ENCODE measurements around the gene SOBP. TPM values are rescaled to one million over a fixed set of nuclear protein-coding genes. Genes with fewer than 3 reads are reported as not detected.
"Not testable (repeated sequence)": the region's sequence is repeated elsewhere in the genome, so short reads cannot be mapped to it uniquely, and the experiment has no call there.

The SOBP gene
- polyA plus RNA-seq, 4 donors: 1.1 to 1.6 (median 1.1) TPM; not detected in 1

- Histone ChIP-seq H3K4me1 (ENCODE audit: control insufficient read depth in 3 of 3, insufficient read depth in 2 of 3, low read depth in 1 of 3, low read length in 2 of 3) (no peaks in the 10 kb centered on the region), H3K9me3 (ENCODE audit: control insufficient read depth in 2 of 2, insufficient read depth in 1 of 2, low read depth in 1 of 2, low read length in 1 of 2) (peaks cover 1 to 31% of the 10 kb centered on the region in 2 donors), H3K36me3 (ENCODE audit: control insufficient read depth in 3 of 3, insufficient read depth in 2 of 3, low read depth in 1 of 3, low read length in 3 of 3) (peaks cover 0 to 7% (median 0%) of the 10 kb centered on the region in 3 donors), H3K27ac (ENCODE audit: low read depth in 1 of 3, low read length in 2 of 3) (no peak overlapping the region), H3K27me3 (ENCODE audit: control insufficient read depth in 3 of 3, insufficient read depth in 3 of 3, low read length in 3 of 3) (no peaks in the 10 kb centered on the region), H3K4me3 (ENCODE audit: low read depth in 1 of 3, low read length in 3 of 3) (no peak overlapping the region)
- DNase-seq: no peak
- WGBS, 3 donors: 67 to 87% (median 68%) methylated on average over 1 of the region's 1 CpG
- FAIRE-seq: no peak
Observed at GRCh38 chr6:107448776-107449175, 41.1 kb upstream of the SOBP start.

- no peak for FAIRE-seq
- Histone ChIP-seq H3K4me3 (ENCODE audit: low read depth in 1 of 3, low read length in 3 of 3) (peak overlapping the region; percentile 58 to 93 (median 68)), H3K27me3 (ENCODE audit: control insufficient read depth in 3 of 3, insufficient read depth in 3 of 3, low read length in 3 of 3) (peaks cover 0 to 5% (median 0%) of the 10 kb centered on the region in 3 donors), H3K4me1 (ENCODE audit: control insufficient read depth in 3 of 3, insufficient read depth in 2 of 3, low read depth in 1 of 3, low read length in 2 of 3) (no peaks in the 10 kb centered on the region), H3K9me3 (ENCODE audit: control insufficient read depth in 2 of 2, insufficient read depth in 1 of 2, low read depth in 1 of 2, low read length in 1 of 2) (no peaks in the 10 kb centered on the region), H3K36me3 (ENCODE audit: control insufficient read depth in 3 of 3, insufficient read depth in 2 of 3, low read depth in 1 of 3, low read length in 3 of 3) (peaks cover 0 to 5% (median 0%) of the 10 kb centered on the region in 3 donors), H3K27ac (ENCODE audit: low read depth in 1 of 3, low read length in 2 of 3) (peak overlapping the region; percentile 74 to 89 (median 87))
- WGBS, 3 donors: 0 to 1% (median 1%) methylated on average over 29 of the region's 29 CpGs
- DNase-seq: peak; percentile 19 to 69
Observed at GRCh38 chr6:107458672-107459282, 31.1 kb upstream of the SOBP start.

- no peaks in the 10 kb centered on the region for H3K4me1 ChIP-seq (ENCODE audit: control insufficient read depth in 3 of 3, insufficient read depth in 2 of 3, low read depth in 1 of 3, low read length in 2 of 3)
- peak within 1 kb of the TSS; percentile 84 to 98 (median 89) for H3K27ac ChIP-seq (ENCODE audit: low read depth in 1 of 3, low read length in 2 of 3)
- no peak for FAIRE-seq
- DNase-seq: peak; percentile 99
- H3K27me3 ChIP-seq (ENCODE audit: control insufficient read depth in 3 of 3, insufficient read depth in 3 of 3, low read length in 3 of 3): peaks cover 0 to 5% (median 0%) of the 10 kb centered on the region in 3 donors
- 0% methylated on average over 40 to 46 of the region's 46 CpGs for WGBS, 3 donors
- H3K4me3 ChIP-seq (ENCODE audit: low read depth in 1 of 3, low read length in 3 of 3): peak within 1 kb of the TSS; percentile 58 to 93 (median 68)
- peaks cover 0 to 5% (median 0%) of the 10 kb centered on the region in 3 donors for H3K36me3 ChIP-seq (ENCODE audit: control insufficient read depth in 3 of 3, insufficient read depth in 2 of 3, low read depth in 1 of 3, low read length in 3 of 3)
- no peaks in the 10 kb centered on the region for H3K9me3 ChIP-seq (ENCODE audit: control insufficient read depth in 2 of 2, insufficient read depth in 1 of 2, low read depth in 1 of 2, low read length in 1 of 2)
Observed at GRCh38 chr6:107459283-107460082, 30.4 kb upstream of the SOBP start, which contains the start of gene PDSS2. Gene PDSS2 (minus strand): TSS chr6:107459564. CDS start chr6:107459285, 279 bp downstream.

- DNase-seq (peak in 1 of 2 donors; percentile 57), FAIRE-seq (no peak)
- Histone ChIP-seq H3K27ac (ENCODE audit: low read depth in 1 of 3, low read length in 2 of 3) (peak overlapping the region; percentile 84 to 98 (median 89)), H3K4me3 (ENCODE audit: low read depth in 1 of 3, low read length in 3 of 3) (peak overlapping the region; percentile 46 to 93 (median 68)), H3K27me3 (ENCODE audit: control insufficient read depth in 3 of 3, insufficient read depth in 3 of 3, low read length in 3 of 3) (peaks cover 0 to 5% (median 0%) of the 10 kb centered on the region in 3 donors), H3K9me3 (ENCODE audit: control insufficient read depth in 2 of 2, insufficient read depth in 1 of 2, low read depth in 1 of 2, low read length in 1 of 2) (no peaks in the 10 kb centered on the region), H3K36me3 (ENCODE audit: control insufficient read depth in 3 of 3, insufficient read depth in 2 of 3, low read depth in 1 of 3, low read length in 3 of 3) (peaks cover 0 to 5% (median 0%) of the 10 kb centered on the region in 3 donors), H3K4me1 (ENCODE audit: control insufficient read depth in 3 of 3, insufficient read depth in 2 of 3, low read depth in 1 of 3, low read length in 2 of 3) (no peaks in the 10 kb centered on the region)
- WGBS, 3 donors: 28 to 34% (median 34%) methylated on average over 22 of the region's 22 CpGs
Observed at GRCh38 chr6:107460083-107460631, 29.8 kb upstream of the SOBP start.

- peaks cover 0 to 9% (median 0%) of the 10 kb centered on the region in 3 donors for H3K27me3 ChIP-seq (ENCODE audit: control insufficient read depth in 3 of 3, insufficient read depth in 3 of 3, low read length in 3 of 3)
- 84 to 97% (median 86%) methylated on average over 1 of the region's 1 CpG for WGBS, 3 donors
- no peak for DNase-seq
- H3K4me3 ChIP-seq (ENCODE audit: low read depth in 1 of 3, low read length in 3 of 3): no peak overlapping the region
- no peaks in the 10 kb centered on the region for H3K4me1 ChIP-seq (ENCODE audit: control insufficient read depth in 3 of 3, insufficient read depth in 2 of 3, low read depth in 1 of 3, low read length in 2 of 3)
- FAIRE-seq: no peak
- no peak overlapping the region for H3K27ac ChIP-seq (ENCODE audit: low read depth in 1 of 3, low read length in 2 of 3)
- no peaks in the 10 kb centered on the region for H3K36me3 ChIP-seq (ENCODE audit: control insufficient read depth in 3 of 3, insufficient read depth in 2 of 3, low read depth in 1 of 3, low read length in 3 of 3)
- H3K9me3 ChIP-seq (ENCODE audit: control insufficient read depth in 2 of 2, insufficient read depth in 1 of 2, low read depth in 1 of 2, low read length in 1 of 2): no peaks in the 10 kb centered on the region
Observed at GRCh38 chr6:107466062-107466461, 23.9 kb upstream of the SOBP start.

- 84 to 90% (median 87%) methylated on average over 1 of the region's 1 CpG for WGBS, 3 donors
- Histone ChIP-seq H3K9me3 (ENCODE audit: control insufficient read depth in 2 of 2, insufficient read depth in 1 of 2, low read depth in 1 of 2, low read length in 1 of 2) (no peaks in the 10 kb centered on the region), H3K27me3 (ENCODE audit: control insufficient read depth in 3 of 3, insufficient read depth in 3 of 3, low read length in 3 of 3) (peaks cover 0 to 4% (median 0%) of the 10 kb centered on the region in 3 donors), H3K4me3 (ENCODE audit: low read depth in 1 of 3, low read length in 3 of 3) (no peak overlapping the region), H3K36me3 (ENCODE audit: control insufficient read depth in 3 of 3, insufficient read depth in 2 of 3, low read depth in 1 of 3, low read length in 3 of 3) (no peaks in the 10 kb centered on the region), H3K27ac (ENCODE audit: low read depth in 1 of 3, low read length in 2 of 3) (no peak overlapping the region), H3K4me1 (ENCODE audit: control insufficient read depth in 3 of 3, insufficient read depth in 2 of 3, low read depth in 1 of 3, low read length in 2 of 3) (no peaks in the 10 kb centered on the region)
- DNase-seq: no peak
- FAIRE-seq: no peak
Observed at GRCh38 chr6:107470364-107470763, 19.6 kb upstream of the SOBP start.

GRCh38 chr6:107473660-107474059 is 16.3 kb upstream of the SOBP start:
- H3K27ac ChIP-seq (ENCODE audit: low read depth in 1 of 3, low read length in 2 of 3): no peak overlapping the region
- WGBS, 3 donors: 43 to 67% (median 60%) methylated on average over 5 of the region's 5 CpGs
- DNase-seq: no peak
- H3K9me3 ChIP-seq (ENCODE audit: control insufficient read depth in 2 of 2, insufficient read depth in 1 of 2, low read depth in 1 of 2, low read length in 1 of 2): no peaks in the 10 kb centered on the region
- H3K4me1 ChIP-seq (ENCODE audit: control insufficient read depth in 3 of 3, insufficient read depth in 2 of 3, low read depth in 1 of 3, low read length in 2 of 3): no peaks in the 10 kb centered on the region
- H3K27me3 ChIP-seq (ENCODE audit: control insufficient read depth in 3 of 3, insufficient read depth in 3 of 3, low read length in 3 of 3): no peaks in the 10 kb centered on the region
- H3K4me3 ChIP-seq (ENCODE audit: low read depth in 1 of 3, low read length in 3 of 3): no peak overlapping the region
- H3K36me3 ChIP-seq (ENCODE audit: control insufficient read depth in 3 of 3, insufficient read depth in 2 of 3, low read depth in 1 of 3, low read length in 3 of 3): no peaks in the 10 kb centered on the region
- FAIRE-seq: no peak

- FAIRE-seq: not testable (repeated sequence)
Observed at GRCh38 chr6:107475360-107475759, 14.6 kb upstream of the SOBP start.

More at GRCh38 chr6:107475360-107475759, 14.6 kb upstream of the SOBP start:
- not testable (repeated sequence) for H3K9me3 ChIP-seq (ENCODE audit: control insufficient read depth in 2 of 2, insufficient read depth in 1 of 2, low read depth in 1 of 2, low read length in 1 of 2); H3K4me3 ChIP-seq (ENCODE audit: low read depth in 1 of 3, low read length in 3 of 3); DNase-seq; H3K36me3 ChIP-seq (ENCODE audit: control insufficient read depth in 3 of 3, insufficient read depth in 2 of 3, low read depth in 1 of 3, low read length in 3 of 3); H3K27me3 ChIP-seq (ENCODE audit: control insufficient read depth in 3 of 3, insufficient read depth in 3 of 3, low read length in 3 of 3); H3K4me1 ChIP-seq (ENCODE audit: control insufficient read depth in 3 of 3, insufficient read depth in 2 of 3, low read depth in 1 of 3, low read length in 2 of 3); H3K27ac ChIP-seq (ENCODE audit: low read depth in 1 of 3, low read length in 2 of 3)
- 88 to 96% (median 94%) methylated on average over 3 of the region's 3 CpGs for WGBS, 3 donors
